Stimulated activated CD4-positive, alpha-beta T cell treated with anti-CD3 and anti-CD28 coated beads, Interleukin-12 subunit alpha, Interleukin-12 subunit beta, amount 100 ng/mL, for 4 hours (primary cell): ENCODE data around the gene ANKRD2.
"Not testable (repeated sequence)": the region's sequence is repeated elsewhere in the genome, so short reads cannot be mapped to it uniquely, and the experiment has no call there.

Experiments used
- DNase-seq: peaks from one replicate; pipeline ENCODE4 v3.0.0-alpha.2; 2020

ANKRD2 gene, protein sequence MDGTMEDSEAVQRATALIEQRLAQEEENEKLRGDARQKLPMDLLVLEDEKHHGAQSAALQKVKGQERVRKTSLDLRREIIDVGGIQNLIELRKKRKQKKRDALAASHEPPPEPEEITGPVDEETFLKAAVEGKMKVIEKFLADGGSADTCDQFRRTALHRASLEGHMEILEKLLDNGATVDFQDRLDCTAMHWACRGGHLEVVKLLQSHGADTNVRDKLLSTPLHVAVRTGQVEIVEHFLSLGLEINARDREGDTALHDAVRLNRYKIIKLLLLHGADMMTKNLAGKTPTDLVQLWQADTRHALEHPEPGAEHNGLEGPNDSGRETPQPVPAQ

DNA sequence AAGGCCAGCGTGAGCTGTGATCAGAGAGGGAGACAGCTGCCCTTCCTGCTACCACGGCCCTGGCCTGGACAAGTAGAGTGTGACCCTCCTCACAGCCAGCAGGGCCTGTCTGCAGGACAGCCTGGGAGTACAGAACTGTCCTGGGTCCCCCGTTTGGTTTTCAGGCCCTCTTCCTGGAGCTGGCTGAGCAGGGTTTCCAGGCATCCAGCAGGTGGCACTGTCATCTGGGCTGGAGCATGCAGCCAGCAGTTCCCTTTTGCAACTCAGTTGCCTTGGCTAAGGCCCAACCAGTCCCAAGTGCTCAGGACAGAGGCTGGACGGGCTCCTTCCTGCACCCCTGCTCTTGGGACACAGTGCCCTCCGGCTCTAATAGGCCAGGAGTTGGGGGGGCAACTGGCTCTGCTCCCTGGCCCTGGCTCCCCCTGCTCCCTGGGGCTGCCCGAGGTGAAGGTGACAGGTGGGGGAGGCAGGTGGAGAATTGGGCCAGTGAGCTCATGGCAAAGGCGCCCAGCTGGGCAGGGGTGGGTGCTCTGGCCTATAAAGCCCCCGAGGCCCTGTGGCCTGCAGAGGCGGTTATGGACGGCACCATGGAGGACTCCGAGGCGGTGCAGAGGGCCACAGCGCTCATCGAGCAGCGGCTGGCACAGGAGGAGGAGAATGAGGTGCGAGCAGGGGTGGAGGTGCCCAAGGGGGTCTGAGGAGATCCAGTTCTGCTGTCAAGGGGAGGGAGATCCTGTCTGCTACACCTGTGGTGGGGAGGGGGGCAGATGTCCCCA is at the start of gene ANKRD2:
Gene ANKRD2 (plus strand): TSS at position 566 of the 776 bp plus-strand sequence. CDS start 10 bp downstream, at position 576.
- peak; percentile 51 for DNase-seq

DNA sequence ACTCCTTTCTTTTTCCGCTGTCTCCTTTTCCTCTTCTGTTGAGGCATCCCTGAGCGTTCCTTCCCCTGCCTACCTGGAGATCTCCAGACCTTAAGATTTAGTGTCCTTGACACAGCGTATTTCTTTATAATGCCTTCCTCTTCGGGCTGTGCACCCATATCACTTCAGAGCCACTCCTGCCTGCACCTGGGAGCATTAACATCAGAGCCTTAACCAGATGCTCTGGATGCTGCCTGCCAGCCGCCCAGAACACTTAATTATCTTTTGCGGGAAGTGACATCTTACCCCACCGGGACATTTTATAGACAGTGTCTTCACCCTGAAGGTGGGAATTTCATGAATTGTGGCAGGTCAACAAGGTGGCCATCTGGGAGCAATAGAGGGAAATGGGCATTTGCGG is 49.6 kb upstream of the ANKRD2 start:
- no peak for DNase-seq

DNA sequence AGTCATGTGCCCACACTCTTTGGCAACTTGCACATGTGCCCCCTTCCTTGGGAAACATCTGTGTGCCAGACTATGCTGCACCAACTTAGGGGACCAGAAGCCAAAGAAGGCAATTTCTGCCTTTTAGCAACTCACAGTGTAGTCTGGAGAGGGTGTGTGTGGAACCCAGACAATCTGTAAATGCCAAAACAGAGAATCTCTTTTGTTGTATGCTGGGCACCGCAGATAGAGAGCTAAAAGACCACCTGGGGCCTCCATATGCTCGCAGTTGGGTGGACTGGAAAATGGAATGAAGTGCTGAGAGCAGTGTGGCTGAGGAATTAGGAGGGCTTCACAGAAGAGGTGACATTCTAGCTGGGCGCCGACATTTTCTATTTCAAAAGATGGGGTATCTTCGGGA is 47.5 kb upstream of the ANKRD2 start:
- DNase-seq, result no peak

DNA sequence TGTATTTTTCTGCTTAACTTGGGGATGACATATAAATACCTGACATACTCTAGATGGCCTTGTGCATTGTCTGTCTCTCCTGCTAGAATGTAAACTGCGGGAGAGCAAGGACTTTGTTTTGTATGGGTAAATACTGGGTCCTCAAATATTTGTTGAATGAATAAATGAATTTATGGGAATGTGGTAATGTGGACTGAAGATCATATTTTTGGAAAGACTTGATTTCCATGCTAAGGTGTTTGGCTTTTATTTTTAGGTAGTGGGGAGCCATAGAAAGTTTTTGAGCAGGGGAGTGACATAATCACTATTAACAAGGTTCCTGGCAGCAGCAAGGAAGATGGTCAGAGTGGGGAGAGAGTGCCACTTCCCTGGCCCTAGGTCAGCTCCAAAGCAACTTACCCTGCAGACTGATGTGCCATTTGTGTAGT is 46.9 kb upstream of the ANKRD2 start:
- DNase-seq, result no peak

DNA sequence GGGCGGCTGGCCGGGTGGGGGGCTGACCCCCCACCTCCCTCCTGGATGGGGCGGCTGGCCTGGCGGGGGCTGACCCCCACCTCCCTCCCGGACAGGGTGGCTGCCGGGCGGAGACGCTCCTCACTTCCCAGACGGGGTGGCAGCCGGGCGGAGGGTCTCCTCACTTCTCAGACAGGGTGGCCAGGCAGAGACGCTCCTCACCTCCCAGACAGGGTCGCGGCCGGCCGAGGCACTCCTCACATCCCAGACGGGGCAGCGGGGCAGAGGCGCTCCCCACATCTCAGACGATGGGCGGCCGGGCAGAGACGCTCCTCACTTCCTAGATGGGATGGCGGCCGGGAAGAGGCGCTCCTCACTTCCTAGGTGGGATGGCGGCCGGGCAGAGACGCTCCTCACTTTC is 43.7 kb upstream of the ANKRD2 start:
- not testable (repeated sequence) for DNase-seq

DNA sequence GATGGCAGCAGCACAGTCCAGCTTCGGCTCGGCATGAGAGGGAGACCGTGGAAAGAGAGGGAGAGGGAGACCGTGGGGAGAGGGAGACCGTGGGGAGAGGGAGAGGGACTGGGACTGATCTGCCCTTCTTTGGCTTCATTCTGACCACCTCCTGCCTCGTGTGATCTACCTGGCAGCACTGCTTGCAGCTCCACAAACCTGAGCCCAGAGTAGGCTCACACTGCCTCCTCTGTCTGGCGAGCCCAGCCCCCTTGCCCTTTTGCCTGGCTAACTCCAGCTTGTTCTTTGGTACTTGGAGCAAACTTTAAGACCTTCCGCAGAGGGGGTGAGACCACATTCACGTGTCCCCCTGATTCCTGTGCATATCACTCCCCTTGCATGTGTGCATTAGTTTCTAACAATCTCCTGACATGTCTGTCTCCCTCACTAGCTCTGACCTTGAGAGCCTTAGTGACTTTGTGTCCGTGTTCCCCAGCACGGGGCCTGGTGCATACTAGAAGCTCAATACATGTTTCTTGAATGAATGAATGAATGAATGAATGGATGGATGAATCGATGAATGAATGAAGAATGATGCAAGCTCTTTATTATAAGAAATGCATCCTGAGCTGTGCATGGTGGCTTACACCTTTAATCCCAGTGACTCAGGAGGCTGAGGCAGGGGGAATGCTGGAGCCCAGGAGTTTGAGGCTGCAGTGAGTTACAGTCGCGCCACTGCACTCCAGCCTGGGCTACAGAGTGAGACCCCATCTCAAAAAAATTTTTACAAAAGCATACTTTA is 42.7 kb upstream of the ANKRD2 start:
- no peak for DNase-seq

DNA sequence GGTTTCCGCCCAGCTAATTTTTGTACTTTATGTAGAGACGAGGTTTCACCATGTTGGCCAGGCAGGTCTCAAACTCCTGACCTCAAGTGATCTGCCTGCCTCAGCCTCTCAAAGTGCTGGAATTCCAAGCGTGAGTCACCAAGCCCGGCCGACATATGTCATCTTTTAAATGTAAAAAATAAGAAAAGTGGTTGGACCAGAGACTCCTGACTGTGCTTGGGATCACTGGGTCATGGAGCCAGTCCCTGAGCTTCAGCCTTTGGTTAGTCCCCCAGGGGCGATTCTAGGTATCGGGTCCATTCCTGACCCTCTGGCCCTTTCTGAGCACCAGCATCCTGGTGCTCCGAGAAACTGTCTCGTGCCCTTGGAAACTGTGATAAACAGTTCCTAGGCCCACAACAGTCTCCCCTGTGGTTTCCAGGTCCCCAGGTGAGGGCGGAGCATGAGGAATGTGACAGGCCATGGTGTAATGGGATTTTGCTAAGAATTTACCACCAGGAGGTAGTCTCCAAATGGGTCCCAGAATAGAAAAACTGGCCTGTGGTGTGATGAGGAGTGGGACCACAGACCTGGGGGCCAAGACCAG is 41.1 kb upstream of the ANKRD2 start:
- DNase-seq, result no peak

DNA sequence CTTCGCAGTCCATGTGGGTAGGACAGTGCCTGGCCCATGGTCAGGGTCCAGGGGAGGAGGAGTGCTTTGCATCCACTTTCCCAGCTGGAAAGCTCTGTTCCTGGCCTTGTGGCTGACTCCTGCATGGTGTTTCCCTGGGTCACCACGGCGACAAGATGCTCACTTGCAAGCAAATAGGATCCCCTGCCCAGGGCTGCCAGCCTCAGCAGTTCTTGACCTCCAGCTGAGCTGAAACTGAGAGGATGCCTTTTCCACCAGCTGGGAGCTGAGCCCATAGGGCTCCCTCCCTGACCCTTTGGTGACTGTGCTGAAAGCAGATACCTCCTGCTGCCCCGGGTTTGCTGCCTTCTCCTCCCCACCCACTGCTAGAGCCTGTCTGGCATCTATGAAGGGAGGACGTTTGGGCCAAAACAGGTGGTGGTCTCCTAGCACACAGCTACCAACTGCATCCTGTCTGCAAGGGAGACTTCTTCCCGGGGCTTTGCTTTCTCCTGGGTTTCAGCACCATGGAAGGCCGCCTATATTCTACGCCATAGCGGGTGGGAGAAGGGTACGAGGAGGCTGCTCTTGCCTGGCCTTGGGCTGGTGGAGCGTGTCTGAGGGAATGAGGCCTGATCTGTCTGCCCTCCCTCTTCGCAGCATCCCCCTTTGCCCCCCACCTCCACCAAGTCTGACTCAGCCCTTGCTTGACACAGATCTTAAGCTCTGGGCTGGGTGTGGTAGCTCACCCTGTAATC is 39.5 kb upstream of the ANKRD2 start:
- DNase-seq, result no peak

DNA sequence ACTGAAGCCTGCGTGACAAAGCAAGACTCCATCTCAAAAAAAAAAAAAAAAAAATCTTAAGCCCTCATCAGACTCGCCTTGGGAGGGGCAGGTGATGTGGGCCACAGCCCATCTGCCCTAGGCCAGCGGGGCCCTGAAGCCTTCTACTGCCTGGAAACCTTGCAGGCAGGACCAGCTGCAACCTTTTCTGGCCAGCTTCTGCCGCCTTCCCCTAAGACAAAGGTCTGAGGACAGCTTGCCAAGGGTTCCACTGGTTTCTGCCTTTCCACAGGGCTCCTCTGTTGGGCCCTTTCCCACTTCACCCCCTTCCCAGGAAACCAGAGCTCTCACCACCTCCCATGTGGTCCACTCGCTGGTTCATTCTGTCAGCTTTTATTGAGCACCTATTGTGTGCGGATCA is 38.7 kb upstream of the ANKRD2 start:
- no peak for DNase-seq

DNA sequence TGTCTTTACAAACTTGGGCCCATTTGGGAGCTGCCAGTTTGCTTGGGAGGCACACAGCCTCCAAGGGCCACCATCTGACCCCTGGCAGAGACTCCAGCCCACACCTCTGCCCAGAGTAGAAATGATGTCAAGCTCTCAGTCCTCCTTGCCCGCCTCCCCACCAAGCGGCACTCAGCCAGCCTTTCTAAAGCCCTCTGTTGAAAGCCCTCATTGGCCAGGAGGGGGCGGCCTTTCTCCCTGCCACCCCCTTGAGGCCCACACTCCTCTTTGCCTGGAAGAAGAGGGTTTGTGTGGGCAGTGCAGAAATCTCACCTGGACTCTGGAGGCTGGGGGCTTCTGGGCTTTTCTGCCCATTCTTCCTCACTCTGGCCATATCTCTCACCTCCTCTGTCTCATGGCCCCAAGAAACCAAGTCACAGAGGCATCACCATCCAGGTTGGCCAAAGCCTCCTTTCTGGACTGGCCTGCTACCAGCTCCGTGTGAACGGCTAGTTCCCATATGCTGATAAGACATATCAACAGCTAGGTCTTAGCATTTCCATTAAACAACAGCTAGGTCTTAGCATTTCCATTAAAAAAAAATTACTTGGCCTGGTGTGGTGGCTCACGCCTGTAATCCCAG is 37.7 kb upstream of the ANKRD2 start:
- peak; percentile 36 for DNase-seq

DNA sequence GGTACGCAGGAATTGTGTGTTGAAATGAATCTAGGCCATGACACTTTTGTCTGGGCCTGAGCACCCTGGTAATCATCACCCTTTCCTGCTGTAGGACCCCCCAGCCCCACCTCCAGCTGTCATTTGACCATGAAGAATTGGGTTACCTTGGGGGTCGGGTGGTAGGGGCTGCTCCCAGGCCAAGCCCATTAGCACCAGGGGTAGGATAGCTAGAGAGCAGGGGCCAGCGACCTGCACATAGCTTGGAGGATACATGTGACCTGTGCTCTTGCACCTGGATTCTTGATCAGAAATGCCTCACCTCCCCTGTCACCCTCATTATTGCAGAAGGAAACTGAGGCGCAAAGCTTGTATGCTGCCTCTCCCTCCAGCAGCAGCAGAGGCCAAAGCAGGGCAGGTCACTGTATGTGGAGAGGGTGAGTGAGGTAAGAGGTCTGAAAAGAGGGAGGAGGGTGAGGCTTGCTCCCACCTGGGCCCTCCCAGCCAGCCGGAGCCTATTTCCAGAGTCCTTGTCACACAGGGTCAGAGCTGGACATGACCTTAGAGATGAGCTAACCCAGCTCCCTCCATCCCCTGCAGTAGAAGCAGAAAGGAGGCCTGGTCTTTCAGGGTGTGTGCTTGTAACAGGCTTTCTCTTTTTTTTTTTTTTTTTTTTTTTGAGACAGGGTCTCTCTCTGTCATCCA is 35.3 kb upstream of the ANKRD2 start:
- no peak for DNase-seq

DNA sequence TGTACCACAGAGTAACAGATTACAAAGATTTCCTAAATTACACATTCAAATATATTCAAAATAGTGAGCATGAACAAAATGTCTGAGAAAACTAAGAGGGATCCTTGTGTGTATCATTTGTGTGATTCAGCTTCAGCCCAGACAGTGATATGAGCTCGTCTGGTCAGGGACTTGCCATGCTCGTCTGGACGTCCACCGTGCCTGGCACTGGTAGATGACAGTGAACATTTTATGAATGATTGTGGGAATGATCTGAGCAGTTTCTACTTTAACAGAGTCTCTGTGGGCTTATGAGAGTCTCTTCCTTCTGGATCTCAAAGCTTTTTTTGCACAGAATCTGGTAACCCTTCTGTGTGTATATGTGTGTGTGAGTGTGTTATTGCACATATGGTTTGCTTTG is 34.2 kb upstream of the ANKRD2 start:
- DNase-seq, result no peak

DNA sequence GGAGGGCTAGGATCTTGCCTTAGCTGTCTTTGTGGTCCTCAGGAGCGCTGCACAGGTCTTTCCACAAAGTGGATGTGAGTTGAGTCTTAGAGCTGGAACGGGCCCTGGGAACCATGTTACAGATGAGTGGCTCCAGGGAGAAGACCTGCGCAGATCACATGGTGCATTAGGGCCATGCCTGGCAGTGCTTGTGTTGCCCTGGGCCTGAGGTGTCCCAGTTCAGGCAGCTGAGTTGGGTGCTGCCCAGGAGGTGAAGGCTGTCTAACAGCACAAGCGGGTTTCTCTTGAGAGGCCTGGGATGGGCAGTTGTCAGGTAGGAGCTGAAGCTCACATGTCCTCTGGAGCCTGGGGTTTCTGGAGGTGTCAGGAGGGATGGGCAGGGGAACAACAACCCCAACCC is 33.7 kb upstream of the ANKRD2 start:
- DNase-seq, result no peak

DNA sequence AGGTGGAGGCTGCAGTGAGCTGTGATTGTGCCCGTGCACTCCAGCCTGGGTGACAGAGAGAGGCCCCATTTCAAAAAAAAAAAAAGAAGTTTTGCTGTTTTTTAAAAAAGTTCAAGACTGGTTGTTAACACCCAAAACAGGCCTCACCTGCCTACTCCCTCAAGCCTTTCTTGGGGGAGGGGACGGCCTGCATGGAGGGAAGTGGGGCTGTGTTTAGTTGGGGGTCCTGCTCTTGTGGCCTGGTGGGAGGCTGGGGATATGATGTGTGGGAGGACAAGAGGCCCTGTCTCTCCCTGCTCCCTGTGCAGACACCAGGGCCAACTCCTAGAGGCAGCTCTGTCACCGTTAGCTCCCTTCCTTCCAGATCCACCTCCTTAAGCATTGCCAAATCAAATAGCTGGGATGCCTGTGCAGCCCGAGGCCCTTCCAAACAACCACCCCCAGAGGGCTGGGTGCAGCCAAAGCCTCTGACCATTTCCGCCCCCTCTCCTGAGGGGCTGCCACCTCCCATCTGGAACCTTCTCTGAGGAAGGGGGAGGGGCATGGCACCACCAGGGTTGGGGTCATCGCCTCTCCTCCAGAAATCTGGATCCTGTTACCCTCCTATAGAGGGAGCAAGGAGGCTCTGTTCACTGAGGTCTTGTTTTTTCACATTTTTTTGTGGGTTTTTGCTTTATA is 32.9 kb upstream of the ANKRD2 start:
- DNase-seq, result no peak

DNA sequence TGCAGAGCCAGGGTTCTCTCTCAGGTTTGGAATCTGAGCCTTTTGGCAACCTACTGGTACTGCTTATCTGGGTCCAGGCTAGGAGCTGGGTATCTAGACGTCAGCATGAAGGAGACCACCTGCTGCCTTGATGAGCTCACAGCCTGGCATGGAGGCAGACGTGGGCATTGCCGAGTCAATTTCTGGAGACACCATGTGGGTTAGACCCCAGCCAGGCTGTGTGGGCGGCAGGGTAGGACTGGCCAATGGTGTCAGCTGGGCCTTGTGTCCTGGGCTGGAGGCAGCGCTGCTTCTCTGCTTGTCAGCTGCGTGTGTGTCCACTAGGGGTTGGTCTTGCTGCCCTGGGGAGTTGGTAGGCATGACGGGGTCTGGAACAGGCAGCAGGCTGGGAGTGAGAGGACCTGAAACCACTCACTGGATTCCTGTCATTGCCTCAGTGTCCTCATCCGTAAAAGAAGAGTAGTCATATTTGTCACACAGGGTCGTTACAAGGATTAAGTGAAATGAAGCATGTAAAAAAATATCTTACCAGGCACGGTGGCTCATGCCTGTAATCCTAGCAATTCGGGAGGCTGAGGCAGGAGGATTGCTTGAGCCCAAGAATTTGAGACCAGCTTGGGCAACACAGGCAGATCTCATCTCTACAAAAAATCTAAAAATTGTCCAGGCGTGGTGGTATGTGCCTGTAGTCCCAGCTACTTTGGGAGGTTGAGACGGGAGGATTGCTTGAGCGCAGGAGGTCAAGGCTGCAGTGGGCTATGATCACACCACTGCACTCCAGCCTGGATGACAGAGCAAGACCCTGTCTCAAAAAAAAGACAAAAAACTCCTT is 31.7 kb upstream of the ANKRD2 start:
- DNase-seq, result no peak

DNA sequence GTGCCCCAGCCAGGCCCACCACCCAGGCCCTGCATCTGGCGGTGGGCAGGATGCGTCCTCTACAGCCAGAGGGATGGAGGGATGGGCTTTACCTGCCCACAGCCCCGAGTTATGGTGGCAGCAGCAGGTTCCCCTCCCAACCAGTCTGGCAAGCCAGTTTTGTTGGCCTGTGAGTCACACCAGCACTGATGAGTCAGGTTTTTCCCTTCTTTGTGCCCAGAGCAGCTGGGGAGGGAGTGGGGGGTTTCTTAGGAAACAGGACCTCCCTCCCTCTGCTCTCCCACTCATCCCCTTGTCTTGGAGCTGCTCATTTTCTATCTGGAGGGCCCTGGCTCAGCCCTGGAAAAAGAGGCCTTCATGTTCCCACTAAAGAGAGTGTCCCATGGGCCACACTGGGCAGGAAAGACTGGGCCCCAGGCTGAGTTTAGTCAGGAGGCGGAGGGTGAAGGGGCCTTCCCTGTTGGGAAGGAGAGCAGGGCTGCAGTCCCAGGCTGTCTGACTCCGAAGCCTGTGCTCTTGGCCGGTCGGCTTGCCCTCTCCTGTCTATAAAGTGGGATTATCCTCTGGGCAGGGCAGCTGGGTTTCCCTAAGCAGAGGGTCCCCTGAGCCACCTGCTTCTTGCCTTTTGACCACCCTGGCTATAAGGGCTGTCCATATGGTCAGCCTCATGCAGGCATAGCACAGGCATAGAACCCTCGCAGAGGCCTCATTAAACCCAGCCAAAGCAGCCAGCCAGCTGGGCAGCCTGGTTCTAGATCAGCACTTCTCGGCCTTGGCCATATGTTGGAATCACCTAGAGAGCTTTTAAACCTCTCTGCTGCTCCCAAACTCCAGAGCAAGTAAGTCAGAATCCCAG is 30.2 kb upstream of the ANKRD2 start:
- peak; percentile 41 for DNase-seq

DNA sequence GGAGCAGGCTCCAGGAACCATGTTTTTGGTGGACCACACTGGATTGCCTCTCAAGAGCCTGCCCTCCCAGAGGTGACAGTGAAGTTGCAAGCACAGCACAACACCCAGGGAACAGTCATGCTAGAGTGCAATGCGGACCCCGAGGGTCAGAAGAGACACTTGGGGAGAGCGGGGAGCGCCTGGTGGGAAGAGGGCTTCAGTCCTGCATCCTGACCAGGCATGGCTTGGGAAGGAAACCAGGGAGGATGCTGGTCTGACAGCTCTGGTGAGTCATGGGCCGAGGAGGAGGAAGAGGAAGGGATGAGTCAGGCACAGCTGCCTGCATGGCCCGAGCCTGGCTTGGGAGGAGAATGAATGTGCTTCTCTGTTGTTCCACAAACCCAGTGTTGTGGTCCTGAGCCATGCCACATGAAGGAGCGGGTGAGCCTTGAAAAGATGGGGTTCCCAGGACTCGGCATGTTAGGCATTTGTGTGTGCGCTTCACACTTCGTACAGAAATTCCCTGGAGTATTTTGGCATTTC is 29.5 kb upstream of the ANKRD2 start:
- DNase-seq, result peak; percentile 52

DNA sequence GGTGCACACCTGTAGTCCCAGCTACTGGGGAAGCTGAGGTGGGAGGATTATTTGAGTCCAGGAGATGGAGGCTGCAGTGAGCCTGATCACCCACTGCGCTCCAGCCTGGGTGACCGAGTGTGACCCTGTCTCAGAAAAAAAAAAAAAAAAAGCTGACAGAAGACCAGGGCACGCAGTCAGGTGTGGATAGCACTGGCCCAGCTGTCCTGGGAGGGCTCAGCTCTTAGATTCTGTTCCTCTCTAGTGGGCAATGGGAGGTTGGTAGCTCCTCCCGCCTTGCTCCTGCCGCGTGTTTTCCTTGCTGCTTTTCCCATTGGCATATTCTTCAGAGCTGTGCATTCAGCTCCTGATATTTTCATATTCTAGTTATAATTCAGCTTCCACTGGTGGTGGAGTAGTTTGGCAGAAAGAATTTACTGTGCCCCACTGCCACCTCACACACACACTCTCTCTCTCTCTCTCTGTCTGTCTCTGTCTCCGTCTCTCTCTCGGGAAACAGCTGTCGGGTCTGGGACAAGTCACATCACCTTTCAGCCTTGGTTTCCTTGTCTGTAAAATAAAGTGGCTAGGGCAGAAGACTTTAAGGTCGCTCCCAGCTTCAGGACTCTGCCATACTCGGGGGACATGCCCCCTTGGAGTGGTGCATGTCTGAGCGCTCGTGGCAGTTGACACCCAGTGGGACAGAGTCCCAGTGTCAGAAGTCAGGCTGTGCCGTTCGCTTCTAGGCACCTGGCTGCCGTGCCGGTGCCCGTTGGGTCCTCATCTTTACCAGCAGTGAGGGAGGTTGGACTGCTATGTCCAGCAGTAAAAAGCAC is 25.9 kb upstream of the ANKRD2 start:
- no peak for DNase-seq
